ENCODE results near the gene MAPT.
"Not testable (repeated sequence)": the region's sequence is repeated elsewhere in the genome, so short reads cannot be mapped to it uniquely, and the experiment has no call there.

The MAPT gene

GRCh38 chr17:45949755-45950320 is 55.5 kb downstream of the MAPT start:
- no peak for DNase-seq (ENCODE audit: low read depth in 2 of 2, low spot score in 1 of 2)

GRCh38 chr17:45950888-45951287 is 56.5 kb downstream of the MAPT start:
- DNase-seq (ENCODE audit: low read depth in 2 of 2, low spot score in 1 of 2): no peak

GRCh38 chr17:45951403-45951802 is 57.0 kb downstream of the MAPT start:
- DNase-seq (ENCODE audit: low read depth in 2 of 2, low spot score in 1 of 2): no peak

- no peak for DNase-seq (ENCODE audit: low read depth in 2 of 2, low spot score in 1 of 2)
Observed at GRCh38 chr17:45951941-45952340, 57.6 kb downstream of the MAPT start.

- no peak for DNase-seq (ENCODE audit: low read depth in 2 of 2, low spot score in 1 of 2)
Observed at GRCh38 chr17:45952814-45953320, 58.5 kb downstream of the MAPT start.

GRCh38 chr17:45953561-45953960 is 59.2 kb downstream of the MAPT start:
- no peak for DNase-seq (ENCODE audit: low read depth in 2 of 2, low spot score in 1 of 2)

- DNase-seq (ENCODE audit: low read depth in 2 of 2, low spot score in 1 of 2): no peak
Observed at GRCh38 chr17:45954914-45955313, 60.6 kb downstream of the MAPT start.

GRCh38 chr17:45955326-45955725 is 61.0 kb downstream of the MAPT start:
- no peak for DNase-seq (ENCODE audit: low read depth in 2 of 2, low spot score in 1 of 2)

- no peak for DNase-seq (ENCODE audit: low read depth in 2 of 2, low spot score in 1 of 2)
Observed at GRCh38 chr17:45956090-45956489, 61.7 kb downstream of the MAPT start.

GRCh38 chr17:45956746-45957145 is 62.4 kb downstream of the MAPT start:
- DNase-seq (ENCODE audit: low read depth in 2 of 2, low spot score in 1 of 2): not testable (repeated sequence)

GRCh38 chr17:45958307-45958706 is 64.0 kb downstream of the MAPT start:
- DNase-seq (ENCODE audit: low read depth in 2 of 2, low spot score in 1 of 2): no peak

- DNase-seq (ENCODE audit: low read depth in 2 of 2, low spot score in 1 of 2): no peak
Observed at GRCh38 chr17:45958994-45959665, 64.8 kb downstream of the MAPT start.

- no peak for DNase-seq (ENCODE audit: low read depth in 2 of 2, low spot score in 1 of 2)
Observed at GRCh38 chr17:45960311-45960710, 66.0 kb downstream of the MAPT start.

- no peak for DNase-seq (ENCODE audit: low read depth in 2 of 2, low spot score in 1 of 2)
Observed at GRCh38 chr17:45961206-45961605, 66.9 kb downstream of the MAPT start.

- no peak for DNase-seq (ENCODE audit: low read depth in 2 of 2, low spot score in 1 of 2)
Observed at GRCh38 chr17:45962221-45962972, 68.0 kb downstream of the MAPT start.

- DNase-seq (ENCODE audit: low read depth in 2 of 2, low spot score in 1 of 2): no peak
Observed at GRCh38 chr17:45963283-45963682, 68.9 kb downstream of the MAPT start.

- no peak for DNase-seq (ENCODE audit: low read depth in 2 of 2, low spot score in 1 of 2)
Observed at GRCh38 chr17:45963889-45964288, 69.5 kb downstream of the MAPT start.

- DNase-seq (ENCODE audit: low read depth in 2 of 2, low spot score in 1 of 2): no peak
Observed at GRCh38 chr17:45964634-45965033, 70.3 kb downstream of the MAPT start.

- no peak for DNase-seq (ENCODE audit: low read depth in 2 of 2, low spot score in 1 of 2)
Observed at GRCh38 chr17:45965812-45966211, 71.5 kb downstream of the MAPT start.

- no peak for DNase-seq (ENCODE audit: low read depth in 2 of 2, low spot score in 1 of 2)
Observed at GRCh38 chr17:45966606-45967280, 72.4 kb downstream of the MAPT start.

- no peak for DNase-seq (ENCODE audit: low read depth in 2 of 2, low spot score in 1 of 2)
Observed at GRCh38 chr17:45967378-45967777, 73.0 kb downstream of the MAPT start.

GRCh38 chr17:45968732-45969131 is 74.4 kb downstream of the MAPT start:
- no peak for DNase-seq (ENCODE audit: low read depth in 2 of 2, low spot score in 1 of 2)
